Stimulated activated naive B cell treated with anti-CD40 and anti-IgM and Interleukin-4, amounts not matched to agents 10 μg/mL and 1 μg/mL and 100 μg/mL, for 72 hours (primary cell): ENCODE data around the gene NLK.
"Not testable (repeated sequence)": the region's sequence is repeated elsewhere in the genome, so short reads cannot be mapped to it uniquely, and the experiment has no call there.

ENCODE experiments used
- ATAC-seq, 2 donors: fragments of 150-1000 bp; cut with Tn5 transposase; replicated peaks; 2 replicates each; pipeline ENCODE4 v1.10.0; 2021; ENCODE audit warnings: moderate library complexity in 1 of 2
- DNase-seq: peaks from one replicate; pipeline ENCODE4 v3.0.0; 2021
- H3K27ac Mint-ChIP-seq: one replicate; pipeline ENCODE4 v1.8.0; 2022; ENCODE audit warnings: mild to moderate bottlenecking, mixed read lengths
- H3K27me3 Mint-ChIP-seq, 2 donors: one replicate each; pipeline ENCODE4 v1.8.0; 2022; ENCODE audit warnings: mixed read lengths in 2 of 2
- H3K36me3 Mint-ChIP-seq, 2 donors: one replicate each; pipeline ENCODE4 v1.8.0; 2022; ENCODE audit warnings: mixed read lengths in 2 of 2, mild to moderate bottlenecking in 1 of 2
- H3K4me1 Mint-ChIP-seq, 2 donors: one replicate each; pipeline ENCODE4 v1.8.0; 2022; ENCODE audit warnings: mixed read lengths in 2 of 2, mild to moderate bottlenecking in 1 of 2
- H3K4me3 Mint-ChIP-seq, 2 donors: one replicate each; pipeline ENCODE4 v1.8.0; 2022; ENCODE audit warnings: mild to moderate bottlenecking in 2 of 2, mixed read lengths in 2 of 2, moderate library complexity in 1 of 2
- H3K9me3 Mint-ChIP-seq, 2 donors: one replicate each; pipeline ENCODE4 v1.8.0; 2022; ENCODE audit warnings: mixed read lengths in 2 of 2, mild to moderate bottlenecking in 1 of 2

Gene NLK

GRCh38 chr17:28239271-28239624 lies 196.8 kb downstream of the NLK start:
- ATAC-seq = no peak
- H3K9me3 Mint-ChIP-seq = no peaks in the 10 kb centered on the region

GRCh38 chr17:28240688-28241340 lies 198.3 kb downstream of the NLK start:
- Mint-ChIP-seq H3K27ac (no peak overlapping the region), H3K9me3 (no peaks in the 10 kb centered on the region), H3K36me3 (no peaks in the 10 kb centered on the region), H3K27me3 (peaks cover 9 to 26% of the 10 kb centered on the region in 2 donors), H3K4me3 (no peak overlapping the region), H3K4me1 (no peaks in the 10 kb centered on the region)
- DNase-seq = no peak
- no peak for ATAC-seq

More at GRCh38 chr17:28239271-28239624, 196.8 kb downstream of the NLK start:
- no peak for DNase-seq
- H3K27me3 Mint-ChIP-seq = peaks cover 12 to 26% of the 10 kb centered on the region in 2 donors
- H3K4me1 Mint-ChIP-seq = no peaks in the 10 kb centered on the region
- no peaks in the 10 kb centered on the region for H3K36me3 Mint-ChIP-seq
- no peak overlapping the region for H3K27ac Mint-ChIP-seq
- H3K4me3 Mint-ChIP-seq = no peak overlapping the region

GRCh38 chr17:28242791-28243190 lies 200.3 kb downstream of the NLK start:
- peaks cover 18 to 46% of the 10 kb centered on the region in 2 donors for H3K27me3 Mint-ChIP-seq
- no peak overlapping the region for H3K4me3 Mint-ChIP-seq
- no peaks in the 10 kb centered on the region for H3K9me3 Mint-ChIP-seq
- no peaks in the 10 kb centered on the region for H3K4me1 Mint-ChIP-seq
- H3K27ac Mint-ChIP-seq = no peak overlapping the region
- no peak for ATAC-seq
- no peak for DNase-seq
- H3K36me3 Mint-ChIP-seq = no peaks in the 10 kb centered on the region

GRCh38 chr17:28243268-28243667 lies 200.8 kb downstream of the NLK start:
- H3K4me1 Mint-ChIP-seq, ATAC-seq, H3K27ac Mint-ChIP-seq, H3K4me3 Mint-ChIP-seq, H3K36me3 Mint-ChIP-seq, DNase-seq, H3K9me3 Mint-ChIP-seq: not testable (repeated sequence)
- H3K27me3 Mint-ChIP-seq = peaks cover 20 to 47% of the 10 kb centered on the region in 2 donors

GRCh38 chr17:28244446-28244845 lies 202.0 kb downstream of the NLK start:
- no peak for DNase-seq
- no peaks in the 10 kb centered on the region for H3K4me1 Mint-ChIP-seq
- no peaks in the 10 kb centered on the region for H3K36me3 Mint-ChIP-seq
- H3K9me3 Mint-ChIP-seq = no peaks in the 10 kb centered on the region
- no peak overlapping the region for H3K27ac Mint-ChIP-seq
- H3K4me3 Mint-ChIP-seq = no peak overlapping the region
- no peak for ATAC-seq
- peaks cover 18 to 49% of the 10 kb centered on the region in 2 donors for H3K27me3 Mint-ChIP-seq
